Thyroid gland (tissue), 4 donors: ENCODE data around the gene CEACAM4.

ENCODE experiments used
- POLR2A ChIP-seq, 2 donors: fragments of 450-650 bp; IDR thresholded peaks; one replicate each; pipeline ENCODE4 v1.6.1; 2017; ENCODE audit warnings: antibody characterized with exemption in 2 of 2, mild to moderate bottlenecking in 2 of 2, moderate library complexity in 1 of 2
- TF ChIP-seq, protein P1 (sequence below), 6 experiments: fragments of 200-600 bp in 3 of 6; fragments of 450-650 bp in 3 of 6; sonication (generic) in 3 of 6; IDR thresholded peaks; one replicate each; pipeline ENCODE4 v1.5.1; 2016 to 2019; ENCODE audit warnings: antibody characterized with exemption in 6 of 6, mild to moderate bottlenecking in 2 of 6, inconsistent platforms in 1 of 6, moderate library complexity in 1 of 6

DNA sequence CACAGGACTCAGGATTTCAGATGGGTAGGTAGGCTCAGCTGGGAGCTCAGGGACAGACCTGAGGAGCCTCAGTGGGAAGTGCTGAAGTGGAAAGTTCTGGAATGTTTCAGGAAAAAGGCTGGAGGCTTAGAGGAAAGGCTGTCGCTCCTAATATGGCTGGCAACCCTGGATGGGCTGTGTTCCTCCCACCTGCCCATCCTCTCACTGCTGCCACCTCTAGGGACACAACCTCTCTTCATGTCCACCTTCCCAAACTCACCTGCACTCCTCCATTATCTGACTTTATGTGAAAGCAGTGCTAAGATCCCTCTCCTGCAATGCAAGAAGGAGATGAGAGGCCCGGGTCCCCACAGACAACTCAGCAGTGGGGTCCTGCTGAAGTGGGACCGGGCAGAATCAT is 56.7 kb downstream of the CEACAM4 start:
- TF ChIP-seq, protein P1, sequence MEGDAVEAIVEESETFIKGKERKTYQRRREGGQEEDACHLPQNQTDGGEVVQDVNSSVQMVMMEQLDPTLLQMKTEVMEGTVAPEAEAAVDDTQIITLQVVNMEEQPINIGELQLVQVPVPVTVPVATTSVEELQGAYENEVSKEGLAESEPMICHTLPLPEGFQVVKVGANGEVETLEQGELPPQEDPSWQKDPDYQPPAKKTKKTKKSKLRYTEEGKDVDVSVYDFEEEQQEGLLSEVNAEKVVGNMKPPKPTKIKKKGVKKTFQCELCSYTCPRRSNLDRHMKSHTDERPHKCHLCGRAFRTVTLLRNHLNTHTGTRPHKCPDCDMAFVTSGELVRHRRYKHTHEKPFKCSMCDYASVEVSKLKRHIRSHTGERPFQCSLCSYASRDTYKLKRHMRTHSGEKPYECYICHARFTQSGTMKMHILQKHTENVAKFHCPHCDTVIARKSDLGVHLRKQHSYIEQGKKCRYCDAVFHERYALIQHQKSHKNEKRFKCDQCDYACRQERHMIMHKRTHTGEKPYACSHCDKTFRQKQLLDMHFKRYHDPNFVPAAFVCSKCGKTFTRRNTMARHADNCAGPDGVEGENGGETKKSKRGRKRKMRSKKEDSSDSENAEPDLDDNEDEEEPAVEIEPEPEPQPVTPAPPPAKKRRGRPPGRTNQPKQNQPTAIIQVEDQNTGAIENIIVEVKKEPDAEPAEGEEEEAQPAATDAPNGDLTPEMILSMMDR (IDR thresholded peaks at IDR 0.05), result no peak
- no peak for TF ChIP-seq POLR2A (IDR thresholded peaks at IDR 0.05)
